ENCODE measurements around the gene NLRC5. TPM values are rescaled to one million over a fixed set of nuclear protein-coding genes. Genes with fewer than 3 reads are reported as not detected.

Gene NLRC5
- 4.4 TPM for total RNA-seq

GRCh38 chr16:56988948-56989945 lies at the start of gene NLRC5:
NLRC5 (plus strand) TSS chr16:56989557; CDS start chr16:57020713, 31,156 bp downstream.

GRCh38 chr16:56961851-56962281 lies 27.5 kb upstream of the NLRC5 start, which contains the start of gene CETP:
CETP (plus strand) TSS chr16:56961950; CDS start chr16:56961980, 30 bp downstream.

GRCh38 chr16:57091975-57092785 lies 102.8 kb downstream of the NLRC5 start, which contains the start of gene CPNE2:
CPNE2 (plus strand) TSS chr16:57092583; CDS start chr16:57110743, 18,160 bp downstream.

Other genes with a start within 250 kb of the NLRC5 start
- not detected for gene SLC12A3, start 124.3 kb upstream of the NLRC5 start, total RNA-seq
- 65.5 TPM for gene HERPUD1, start 57.4 kb upstream of the NLRC5 start, total RNA-seq
- 1.4 TPM for gene CETP, start 27.6 kb upstream of the NLRC5 start, total RNA-seq
- 71.0 TPM for gene CPNE2, start 103.0 kb downstream of the NLRC5 start, total RNA-seq
- gene PSME3IP1, start 196.5 kb downstream of the NLRC5 start, total RNA-seq = 146 TPM
- gene RSPRY1, start 196.8 kb downstream of the NLRC5 start, total RNA-seq = 71.7 TPM

All from diencephalon (tissue), 1 donor.